HG02798 (cell line): ENCODE data around the gene KLF16.

Experiments
- ATAC-seq: cut with Tn5 transposase; IDR thresholded peaks from one replicate; pipeline ENCODE4 v1.9.1; 2021; ENCODE audit warnings: mild to moderate bottlenecking; ENCODE audit not compliant: unreplicated experiment, poor library complexity

KLF16 gene

GRCh38 chr19:1845642-1846041, 17.7 kb downstream of the KLF16 start:
- ATAC-seq: no peak

GRCh38 chr19:1845125-1845515, 18.3 kb downstream of the KLF16 start:
- no peak for ATAC-seq

GRCh38 chr19:1844513-1845124, 18.8 kb downstream of the KLF16 start:
- ATAC-seq: no peak

GRCh38 chr19:1843646-1844394, 19.6 kb downstream of the KLF16 start:
- no peak for ATAC-seq

- no peak for ATAC-seq
Measured at GRCh38 chr19:1843116-1843515, 20.3 kb downstream of the KLF16 start.

GRCh38 chr19:1841209-1841924, 22.0 kb downstream of the KLF16 start:
- no peak for ATAC-seq

- ATAC-seq: no peak
Measured at GRCh38 chr19:1840541-1841115, 22.8 kb downstream of the KLF16 start.

GRCh38 chr19:1839658-1840540, 23.5 kb downstream of the KLF16 start:
- ATAC-seq: no peak

- ATAC-seq: no peak
Measured at GRCh38 chr19:1837625-1838105, 25.7 kb downstream of the KLF16 start.

- no peak for ATAC-seq
Measured at GRCh38 chr19:1837222-1837565, 26.2 kb downstream of the KLF16 start.

GRCh38 chr19:1836458-1837221, 26.7 kb downstream of the KLF16 start:
- no peak for ATAC-seq

GRCh38 chr19:1833540-1833939, 29.8 kb downstream of the KLF16 start:
- no peak for ATAC-seq

GRCh38 chr19:1832046-1832663, 31.2 kb downstream of the KLF16 start:
- no peak for ATAC-seq

GRCh38 chr19:1830978-1831377, 32.4 kb downstream of the KLF16 start:
- no peak for ATAC-seq

- ATAC-seq: no peak
Measured at GRCh38 chr19:1830568-1830967, 32.8 kb downstream of the KLF16 start.

GRCh38 chr19:1829958-1830357, 33.4 kb downstream of the KLF16 start:
- ATAC-seq: no peak

- no peak for ATAC-seq
Measured at GRCh38 chr19:1828279-1829238, 34.8 kb downstream of the KLF16 start.
